EH (cell line): Measurements from ENCODE around the gene KSR2.
"Not testable (repeated sequence)": the region's sequence is repeated elsewhere in the genome, so short reads cannot be mapped to it uniquely, and the experiment has no call there.

Experiments
- DNase-seq: peaks from one replicate; pipeline ENCODE4 v3.0.0-alpha.2; 2015; ENCODE audit warnings: low read depth

Gene KSR2

DNA sequence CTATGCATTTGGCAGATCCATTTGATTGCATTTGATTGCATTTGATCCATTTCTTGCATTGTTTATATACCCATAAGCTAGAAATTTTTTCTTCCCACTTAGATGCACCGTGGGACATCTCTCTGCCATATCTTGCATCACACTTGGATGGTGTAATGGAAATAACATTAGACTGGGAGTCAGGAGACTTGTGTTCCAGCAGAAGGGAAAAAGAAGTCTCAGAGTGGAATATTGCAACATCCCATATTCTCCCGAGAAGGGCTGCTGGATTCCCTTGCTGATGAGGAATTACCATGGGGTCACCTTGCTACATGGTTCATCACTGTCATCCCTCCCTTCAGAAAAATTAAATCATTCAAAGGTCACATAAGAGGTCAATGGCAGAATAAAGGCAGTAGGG, 78.1 kb downstream of the KSR2 start:
- no peak for DNase-seq

DNA sequence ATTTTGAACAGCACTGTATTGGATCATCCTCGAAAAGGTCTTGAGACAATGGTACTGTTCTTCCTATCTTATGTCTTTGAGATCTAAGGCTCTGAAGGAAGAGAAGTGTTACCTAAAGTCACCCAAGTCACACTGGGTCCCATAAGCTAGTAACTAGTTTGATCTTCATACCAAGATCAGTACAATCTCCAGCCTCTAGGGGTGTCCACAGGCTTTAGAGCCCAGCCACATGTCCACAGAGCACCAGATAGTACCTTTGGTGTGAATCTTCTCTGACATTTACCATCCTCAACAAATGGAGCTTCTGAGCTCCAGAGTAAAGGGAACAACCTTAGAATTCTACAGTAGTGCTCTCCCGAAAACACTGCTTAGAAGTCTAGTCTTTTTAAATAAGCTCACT, 78.7 kb downstream of the KSR2 start:
- DNase-seq: no peak

DNA sequence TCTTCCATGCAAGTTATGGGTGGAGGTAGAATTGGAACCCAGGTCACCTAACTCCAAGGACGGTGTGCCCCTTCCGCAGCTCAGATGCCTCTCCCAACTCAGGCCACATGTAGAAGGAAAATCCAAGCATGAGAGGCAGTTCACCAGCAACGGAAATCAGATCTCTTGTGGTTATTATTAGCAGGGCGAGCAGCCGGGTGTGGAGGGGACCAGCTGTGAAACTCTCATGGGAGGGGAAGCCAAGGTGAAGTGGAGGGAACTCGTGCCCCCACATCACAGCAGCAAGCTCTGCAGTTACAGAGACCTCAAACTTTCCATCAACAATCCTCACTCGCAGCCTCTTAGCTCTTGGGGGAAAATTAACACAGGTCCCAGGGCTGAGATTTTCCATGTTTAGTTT, 79.7 kb downstream of the KSR2 start:
- no peak for DNase-seq

DNA sequence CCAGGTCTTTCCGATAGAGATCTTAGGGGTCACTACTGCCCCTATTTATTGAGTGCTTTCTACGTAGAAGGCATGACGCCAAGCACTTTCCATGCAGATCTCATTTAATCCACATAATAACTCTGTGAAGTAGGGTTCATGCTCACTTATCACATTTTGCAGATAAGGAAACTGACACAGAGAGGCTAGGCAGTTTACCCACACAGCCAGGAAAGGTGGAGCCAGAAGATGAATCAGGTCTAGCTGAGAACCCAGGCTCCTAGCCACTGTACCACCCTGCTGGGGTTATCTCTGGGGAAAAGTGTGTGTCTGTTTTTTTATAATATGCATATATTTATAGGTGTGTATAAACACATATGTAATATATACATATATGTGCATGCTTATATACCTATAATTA, 83.6 kb downstream of the KSR2 start:
- DNase-seq: no peak

DNA sequence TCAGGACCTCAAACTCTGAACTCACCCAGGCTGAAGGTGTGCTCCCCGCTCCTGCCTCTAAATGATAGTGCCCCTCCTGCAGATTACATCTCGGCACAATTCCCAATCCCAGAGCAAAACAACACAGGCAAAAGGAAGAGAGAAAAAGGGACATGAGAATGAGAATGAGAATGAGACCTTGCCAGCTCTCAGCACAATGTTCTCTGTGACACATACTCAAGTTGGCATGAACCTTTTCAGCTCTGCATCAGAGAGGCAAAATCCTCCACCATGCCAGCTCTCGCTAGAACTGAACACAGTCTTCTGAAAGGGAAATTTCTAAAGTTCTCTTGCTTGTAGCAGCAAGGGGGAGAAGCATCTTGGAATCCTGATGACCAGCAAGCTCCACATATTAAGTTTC, 84.6 kb downstream of the KSR2 start:
- no peak for DNase-seq

DNA sequence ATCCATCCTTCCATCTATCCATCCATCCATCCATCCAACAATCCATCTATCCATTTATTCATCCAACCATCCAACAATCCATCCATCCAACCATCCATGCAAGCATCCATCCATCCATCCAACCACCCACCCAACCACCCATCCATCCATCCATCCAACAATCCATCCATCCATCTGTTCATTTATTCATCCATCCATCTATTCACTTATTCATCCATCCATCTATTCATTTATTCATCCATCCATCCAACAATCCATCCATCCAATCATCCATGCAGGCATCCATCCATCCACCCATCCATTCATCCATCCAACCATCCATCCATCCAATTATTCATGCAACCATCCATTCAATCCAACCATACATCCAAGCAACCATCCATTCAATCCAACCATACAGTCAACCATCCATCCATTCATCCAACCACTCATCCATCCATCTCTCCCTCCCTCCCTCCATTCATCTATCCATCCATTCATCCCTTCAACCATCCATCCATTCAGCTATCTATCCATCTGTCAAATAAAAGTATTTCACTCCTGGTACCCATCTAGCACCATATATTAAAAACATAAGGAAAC, 86.1 kb downstream of the KSR2 start:
- no peak for DNase-seq

DNA sequence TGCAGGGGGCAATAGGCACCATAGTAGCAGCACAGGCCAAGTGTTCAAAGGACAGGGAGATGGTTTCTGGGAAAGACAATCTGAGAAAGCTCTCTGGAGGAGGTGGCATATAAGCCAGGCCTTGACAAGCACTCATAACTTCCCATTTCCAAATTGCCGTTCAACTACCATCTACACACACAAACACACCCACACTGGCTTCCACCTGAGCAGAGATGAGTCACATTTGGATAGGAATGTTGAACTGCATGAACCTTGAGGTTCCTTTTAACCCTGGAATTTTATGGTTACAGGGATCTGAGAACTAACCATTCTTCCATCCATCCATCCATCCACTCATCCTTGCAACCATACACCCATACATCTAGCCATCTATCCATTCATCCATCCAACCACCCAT, 86.6 kb downstream of the KSR2 start:
- DNase-seq: no peak

DNA sequence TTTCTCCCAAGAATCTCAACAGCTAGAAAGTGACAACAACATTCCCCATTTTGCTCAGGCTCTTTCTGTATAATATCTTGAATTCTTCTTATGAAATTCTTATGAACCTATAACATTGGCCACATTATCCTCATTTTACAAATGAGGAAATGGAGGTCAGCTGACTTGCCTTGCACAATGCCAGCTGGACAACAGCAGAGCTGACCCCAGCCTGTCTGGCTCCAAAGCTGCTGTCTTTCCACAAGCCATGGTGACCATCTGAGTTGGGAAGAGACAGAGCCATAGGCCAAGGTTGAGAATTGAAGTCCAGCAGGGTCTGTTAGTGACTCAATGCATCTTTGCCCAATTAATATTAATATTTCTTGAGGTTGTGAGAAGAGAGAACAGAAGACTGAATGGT, 87.3 kb downstream of the KSR2 start:
- no peak for DNase-seq

DNA sequence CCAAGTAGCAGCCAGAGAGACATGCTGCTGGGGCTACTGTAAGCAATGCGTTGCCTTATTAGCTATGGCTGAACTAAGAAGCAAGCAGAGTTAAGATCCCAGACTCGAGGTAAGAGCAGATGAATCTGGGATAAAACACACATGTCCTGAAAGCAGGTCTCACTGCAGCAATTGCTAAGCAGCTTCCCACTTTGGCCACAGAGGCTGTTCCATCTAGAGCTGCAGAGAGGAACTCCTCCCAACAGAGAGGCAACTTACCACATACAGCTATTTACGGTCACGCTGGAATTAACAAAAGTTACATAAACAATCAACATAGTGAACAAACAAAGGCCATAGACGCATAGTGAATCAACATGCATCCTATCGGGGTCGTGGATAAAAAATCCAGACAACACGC, 90.2 kb downstream of the KSR2 start:
- no peak for DNase-seq

DNA sequence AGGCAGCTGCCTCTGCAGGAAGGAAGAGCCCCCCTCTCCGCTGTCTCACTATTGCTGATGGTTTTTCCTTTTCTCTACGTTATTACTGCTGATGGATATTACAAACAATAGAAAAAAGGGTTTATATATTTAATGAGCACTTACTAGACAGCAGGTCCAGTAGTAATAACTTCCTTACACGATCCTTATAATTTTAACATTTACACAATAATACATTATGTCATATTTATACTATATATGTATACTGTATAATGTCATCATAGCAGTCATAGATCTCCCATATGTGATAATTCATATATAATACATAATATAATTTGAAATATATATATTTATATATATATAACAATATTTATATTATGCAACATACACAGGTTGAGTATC, 92.4 kb downstream of the KSR2 start:
- no peak for DNase-seq

DNA sequence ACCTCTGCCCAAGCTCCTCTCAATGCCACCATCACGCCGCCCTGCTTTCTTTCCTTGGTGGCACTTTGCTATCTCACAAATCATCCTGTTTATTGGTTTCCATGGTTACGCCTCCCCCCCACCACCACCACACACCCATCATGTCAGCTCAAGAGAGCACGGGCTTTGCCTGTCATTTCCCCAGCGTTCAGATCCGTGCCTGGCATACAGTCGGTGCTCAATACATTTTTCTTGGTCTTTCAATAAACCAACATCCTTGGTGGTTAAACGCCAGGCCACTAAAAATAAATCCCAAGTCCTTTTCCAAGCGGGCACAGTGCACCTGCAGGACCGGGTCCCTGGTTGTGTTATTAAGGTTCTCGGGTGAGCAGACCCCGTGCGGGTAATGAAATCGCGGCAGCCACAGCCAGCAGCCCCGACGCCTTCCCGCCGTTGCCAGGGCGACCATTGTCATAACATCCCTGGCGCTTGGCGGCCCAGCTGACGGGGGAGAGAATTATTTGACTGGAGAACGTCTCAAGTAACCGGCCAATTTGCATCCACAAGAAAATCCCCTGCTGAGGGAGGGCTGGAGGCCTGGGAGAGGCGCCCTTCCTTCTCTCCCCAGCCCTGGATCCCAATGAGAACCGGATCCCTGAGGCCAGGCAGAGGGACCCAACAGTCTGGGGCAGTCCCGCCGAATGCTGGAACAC, 92.9 kb downstream of the KSR2 start:
- DNase-seq: peak; percentile 27

DNA sequence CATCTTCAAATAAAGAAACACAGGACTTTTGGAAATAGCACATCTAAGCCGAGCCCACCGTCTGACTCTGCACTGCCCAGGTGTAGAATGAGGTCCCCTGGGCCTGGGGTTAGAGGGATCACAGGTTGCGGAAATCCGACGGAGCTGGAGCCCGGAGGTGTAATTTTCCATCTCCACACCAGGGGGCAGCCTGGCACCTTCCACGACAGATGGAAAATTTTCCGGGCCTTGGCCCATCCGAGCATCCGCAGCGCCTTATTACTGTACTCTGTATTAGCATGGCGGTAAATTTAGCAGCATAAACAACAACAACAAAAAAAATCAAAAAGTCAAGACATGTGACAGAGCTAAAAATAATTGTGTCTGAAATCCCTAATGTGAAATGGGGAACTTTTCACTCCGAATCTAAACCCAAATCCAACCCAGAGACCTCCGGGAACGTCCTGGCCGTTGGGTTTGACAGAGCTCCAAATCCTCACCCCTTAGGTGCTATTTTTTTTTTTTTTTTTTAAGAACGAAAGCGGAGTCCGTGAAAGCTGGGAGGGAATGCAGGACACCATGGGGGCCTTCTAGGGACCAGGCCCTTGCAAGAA, 93.9 kb downstream of the KSR2 start:
- DNase-seq: peak; percentile 63

DNA sequence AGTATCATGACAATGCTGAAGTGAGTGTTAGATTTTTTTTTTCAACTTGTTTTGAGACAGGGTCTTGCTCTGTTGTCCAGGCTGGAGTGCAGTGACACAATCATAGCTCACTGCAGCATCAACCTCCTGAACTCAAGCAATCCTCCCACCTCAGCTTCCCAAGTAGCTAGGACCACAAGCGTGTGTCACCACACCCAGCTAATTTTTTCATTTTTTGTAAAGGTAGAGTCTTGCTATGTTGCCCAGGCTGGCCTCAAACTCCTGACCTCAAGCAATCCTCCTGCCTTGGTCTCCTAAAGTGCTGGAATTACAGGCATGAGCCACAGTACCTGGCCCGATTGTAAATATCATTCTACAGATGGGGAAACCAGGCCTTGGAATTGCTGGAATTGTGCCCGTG, 94.6 kb downstream of the KSR2 start:
- not testable (repeated sequence) for DNase-seq

DNA sequence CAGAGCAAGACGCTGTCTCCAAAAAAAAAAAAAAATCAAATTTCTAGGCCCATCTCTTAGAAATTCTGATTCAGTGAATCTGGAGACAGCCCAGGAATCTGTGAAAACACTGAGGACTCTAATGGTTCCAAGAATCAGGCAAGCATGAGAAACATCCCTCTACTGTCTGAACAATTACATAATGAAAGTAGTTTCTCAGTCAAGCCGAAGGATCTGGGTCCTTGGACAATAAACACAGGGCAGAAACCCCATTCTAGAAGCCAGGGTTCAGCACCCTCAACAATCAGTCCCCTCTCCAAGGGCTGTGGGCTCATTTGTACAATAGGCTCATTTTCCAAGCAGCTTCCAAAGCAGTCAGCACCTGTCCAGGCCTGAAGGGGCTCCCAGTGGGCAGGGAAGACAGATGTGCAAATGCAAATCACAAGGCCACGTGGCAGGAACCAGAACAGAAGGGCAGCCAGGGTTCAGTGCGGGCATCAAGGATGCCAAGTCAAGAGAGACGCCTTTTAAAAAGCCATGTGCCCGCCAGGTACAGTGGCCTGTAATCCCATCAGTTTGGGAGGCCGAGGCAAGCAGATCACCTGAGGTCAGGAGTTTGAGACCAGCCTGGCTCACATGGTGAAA, 96.1 kb downstream of the KSR2 start:
- DNase-seq: peak; percentile 10

DNA sequence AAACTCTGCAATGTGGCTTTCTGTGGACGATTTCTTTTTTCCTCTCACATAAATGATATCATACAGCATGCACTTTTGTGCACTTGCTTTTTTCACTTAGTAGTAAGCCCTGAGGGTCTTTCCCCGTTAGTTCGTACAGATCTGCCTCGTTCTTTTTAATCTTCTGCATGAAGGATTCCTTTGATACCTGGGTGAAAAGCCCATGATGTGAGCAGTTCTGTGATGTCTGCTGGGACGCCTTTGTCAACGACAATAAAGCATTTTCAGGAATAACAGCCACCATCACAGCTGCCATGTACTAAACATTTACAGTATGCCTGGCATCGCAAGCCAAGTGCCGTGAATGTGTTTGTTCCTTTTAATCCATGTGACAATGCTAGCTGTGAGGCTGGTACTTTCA, 99.2 kb downstream of the KSR2 start:
- no peak for DNase-seq

DNA sequence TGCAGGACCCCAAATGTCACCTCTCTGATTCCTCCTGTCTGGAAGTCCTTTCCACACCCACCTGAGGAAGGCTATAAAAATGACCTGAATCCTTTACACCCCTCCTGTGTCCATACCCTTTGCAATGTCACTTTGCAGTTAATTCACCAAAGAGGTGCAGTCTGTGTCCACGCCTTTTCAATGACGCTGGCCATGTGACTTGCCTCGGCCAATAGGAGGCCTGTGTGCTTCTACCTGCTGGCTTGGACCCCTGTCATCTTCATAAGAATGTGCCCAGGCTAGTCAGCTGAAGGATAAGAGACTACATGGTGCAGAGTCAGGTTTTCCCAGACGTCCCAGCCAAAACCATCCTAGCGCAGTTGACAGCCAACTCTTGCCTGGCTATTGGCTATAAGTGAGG, 101.4 kb downstream of the KSR2 start:
- DNase-seq: no peak

DNA sequence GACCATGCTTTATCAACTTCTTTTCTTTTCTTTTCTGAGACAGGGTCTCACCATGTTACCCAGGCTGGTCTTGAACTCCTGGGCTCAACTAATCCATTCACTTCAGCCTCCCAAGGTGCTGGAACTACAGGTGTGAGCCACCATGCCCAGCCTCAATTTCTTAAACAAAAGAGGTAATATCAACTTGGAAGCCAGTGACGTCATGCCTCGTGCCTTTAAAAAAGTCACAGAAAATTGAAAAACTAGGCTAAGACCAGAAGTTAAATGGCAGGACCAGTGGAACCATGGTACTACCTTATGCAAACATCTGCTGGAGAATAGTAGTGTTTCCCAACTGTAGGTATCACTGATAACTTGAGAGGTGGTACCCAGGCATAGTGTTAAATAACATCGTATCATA, 103.3 kb downstream of the KSR2 start:
- no peak for DNase-seq

DNA sequence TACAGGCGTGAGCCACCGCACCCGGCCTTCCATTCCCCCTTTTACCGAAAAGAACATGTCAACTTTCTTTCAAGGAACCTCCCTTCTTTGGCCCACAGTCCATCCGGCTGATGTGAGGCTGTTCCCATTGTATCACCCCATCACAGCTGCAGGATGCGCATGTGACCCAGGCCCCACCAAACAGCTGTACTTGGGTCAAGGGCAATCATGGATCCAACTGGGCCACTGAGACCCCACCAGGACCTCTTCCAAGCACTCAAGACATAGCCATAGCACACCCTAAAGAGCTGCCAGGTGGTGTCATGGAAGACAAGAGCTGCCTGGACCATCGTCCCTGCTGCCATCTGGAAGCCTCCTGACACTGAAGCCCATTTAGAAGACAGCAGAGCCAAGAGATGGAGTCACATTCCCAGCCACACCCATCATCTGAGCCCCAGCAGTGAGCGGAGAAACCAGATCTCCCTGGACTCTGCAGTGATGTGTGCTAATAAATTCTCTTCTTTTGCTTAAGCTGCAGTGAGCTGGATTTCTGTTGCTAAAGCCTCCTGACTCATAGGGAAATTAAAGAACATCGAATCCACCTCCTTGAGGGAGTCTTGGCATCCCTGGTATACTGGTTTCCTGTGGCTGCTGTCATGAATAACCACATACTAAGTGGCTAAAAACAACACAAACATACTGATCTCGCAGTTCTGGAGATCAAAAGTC, 105.6 kb downstream of the KSR2 start:
- peak; percentile 58 for DNase-seq

DNA sequence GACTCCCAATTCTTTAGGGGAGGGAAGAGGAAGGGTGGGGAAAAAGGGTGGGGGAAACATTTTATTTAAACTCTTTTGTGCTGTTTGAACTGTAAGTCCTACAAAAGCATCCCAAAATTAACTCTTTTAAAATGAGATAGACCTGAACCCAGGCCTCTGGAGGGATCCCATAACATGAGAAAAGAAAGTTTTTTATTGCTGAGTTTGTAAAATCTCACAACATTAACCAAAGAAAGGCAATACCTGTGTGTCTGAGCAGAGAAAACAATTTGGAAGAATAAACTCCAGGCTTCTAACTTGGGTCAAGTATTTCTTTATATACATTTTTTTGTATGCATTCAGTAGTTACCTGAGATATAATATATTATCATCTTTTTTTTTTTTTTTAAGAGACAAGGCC, 107.1 kb downstream of the KSR2 start:
- no peak for DNase-seq

DNA sequence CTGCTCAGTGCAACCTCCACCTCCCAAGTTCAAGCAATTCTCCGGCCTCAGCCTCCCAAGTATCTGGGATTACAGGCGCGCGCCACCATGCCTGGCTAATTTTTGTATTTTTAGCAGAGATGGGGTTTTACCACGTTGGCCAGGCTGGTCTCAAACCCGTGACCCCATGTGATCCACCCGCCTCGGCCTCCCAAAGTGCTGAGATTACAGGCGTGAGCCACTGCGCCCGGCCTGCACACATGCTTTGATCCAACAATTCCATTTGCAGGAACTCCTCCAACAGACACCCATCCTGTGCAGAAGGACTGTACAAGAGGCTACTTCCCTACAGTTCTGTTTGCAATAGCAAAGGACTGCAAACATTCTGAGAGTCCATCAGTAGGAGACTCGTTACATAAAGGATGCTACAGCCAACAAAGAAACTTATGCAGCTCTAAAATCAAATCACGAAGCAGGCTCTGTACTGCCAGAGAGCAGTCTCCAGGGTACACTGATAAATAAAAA, 108.0 kb downstream of the KSR2 start:
- not testable (repeated sequence) for DNase-seq

DNA sequence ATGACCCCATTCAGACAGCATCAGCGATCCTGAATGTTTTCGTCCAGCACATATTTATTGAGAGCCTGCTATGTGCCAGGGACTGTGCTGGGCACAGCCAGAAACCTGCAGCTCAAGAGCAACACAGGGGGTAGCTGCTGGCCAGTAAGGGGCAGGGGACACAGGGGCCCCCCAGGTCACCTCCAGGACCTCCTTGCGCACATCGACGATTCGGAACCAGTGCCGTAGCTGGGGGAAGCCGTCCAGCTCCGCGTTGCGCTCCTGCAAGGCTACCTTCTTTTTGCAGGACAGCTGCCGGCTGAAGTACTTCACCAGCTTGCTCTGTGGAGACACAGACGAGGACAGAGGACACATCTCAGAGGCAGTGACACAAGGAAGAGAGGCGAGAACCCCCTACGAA, 108.7 kb downstream of the KSR2 start:
- no peak for DNase-seq
